Pancreas (tissue), 10 donors: Measurements from ENCODE around the gene SLC16A10. TPM values are rescaled to one million over a fixed set of nuclear protein-coding genes. Genes with fewer than 3 reads are reported as not detected.
"Not testable (repeated sequence)": the region's sequence is repeated elsewhere in the genome, so short reads cannot be mapped to it uniquely, and the experiment has no call there.

Experiments used
- ATAC-seq, 4 donors: fragments of 200-7000 bp; cut with Tn5 transposase; one replicate each; pipeline versions ENCODE4 v1.8.0 to v1.9.1; 2020; ENCODE audit warnings: mild to moderate bottlenecking in 4 of 4, moderate library complexity in 4 of 4
- DNase-seq, 6 donors: peaks; one replicate each; pipeline ENCODE4 v3.0.0-alpha.2; 2020
- FAIRE-seq: peaks from 2 replicates; lab custom pipeline; 2012; peaks lifted over from hg19 to GRCh38; lab: Jason Lieb, UNC
- H3K27ac ChIP-seq, 4 donors: fragments of 200-600 bp; sonication (generic); 1 replicate in 3 of 4; 2 replicates in 1 of 4; pipeline versions ENCODE4 v1.5.0 to v1.8.0; 2020
- H3K27me3 ChIP-seq, 4 donors: fragments of 200-600 bp; one replicate each; pipeline ENCODE4 v1.8.0; 2021
- H3K36me3 ChIP-seq, 3 donors: fragments of 200-600 bp; sonication (generic) in 1 of 3; one replicate each; pipeline versions ENCODE4 v1.5.0 to v1.8.0; 2020 to 2021
- H3K4me1 ChIP-seq, 3 donors: fragments of 200-600 bp; one replicate each; pipeline ENCODE4 v1.8.0; 2021
- H3K4me3 ChIP-seq, 4 donors: fragments of 200-600 bp; sonication (generic) in 2 of 4; one replicate each; pipeline versions ENCODE4 v1.5.0 to v1.8.0; 2020 to 2021
- H3K9me3 ChIP-seq, 4 donors: fragments of 200-600 bp; one replicate each; pipeline ENCODE4 v1.8.0; 2021
- WGBS, 2 donors: extraction: QIAGEN DNeasy Blood & Tissue Kit; methylation state at CpG; one replicate each; pipeline ENCODE4 v1.1.7; 2013; 5-methylcytosine and 5-hydroxymethylcytosine counted together
- intact Hi-C, 3 donors: fragments of 100-400 bp; cut with DNase I; formaldehyde crosslinking; loops; one replicate each; pipeline versions ENCODE4 v1.11.1 to v1.14.2; 2022
- polyA plus RNA-seq, 2 donors: library from polyadenylated mRNA; stranded (reverse); fragments of 200-250 nt; gene quantifications; one replicate each; pipeline ENCODE4 v1.2.3, GENCODE V29; 2013
- total RNA-seq, 6 donors: library from RNA; stranded (reverse); fragmentation: NEBNext Ultra II Directional in 4 of 6; extraction: Animal tissue kit (Norgen Biotek cat#: 25700) in 4 of 6; gene quantifications; one replicate each; pipeline versions ENCODE4 v1.2.1 to v1.2.4, GENCODE V29; 2021 to 2023
- TF ChIP-seq, protein P1 (sequence below), 4 donors: fragments of 200-600 bp; sonication (generic) in 3 of 4; IDR thresholded peaks; one replicate each; pipeline versions ENCODE4 v1.5.0 to v1.8.0; 2021; ENCODE audit warnings: antibody characterized with exemption in 4 of 4
- donor health status: healthy with polysubstance abuse.
- donor health status: DM: no; HTN: no; CAD: no; lungs with moderate emphysema.
- donor health status: DM: no; HTN: no; CAD: no.
- donor health status: control.
- donor health status: control.
- donor health status: Bipolar disorder and iron deficiency.
- donor health status: DM: yes; HTN: yes; CAD: no.
- donor health status: DM: no; HTN: no; CAD: no.
- donor health status: DM: no; HTN: no; CAD: no.
- donor health status: DM: yes; HTN: yes; CAD: no.

The SLC16A10 gene
- total and polyA plus RNA-seq, 8 donors: 5.1 to 48.8 (median 30.0) TPM

DNA sequence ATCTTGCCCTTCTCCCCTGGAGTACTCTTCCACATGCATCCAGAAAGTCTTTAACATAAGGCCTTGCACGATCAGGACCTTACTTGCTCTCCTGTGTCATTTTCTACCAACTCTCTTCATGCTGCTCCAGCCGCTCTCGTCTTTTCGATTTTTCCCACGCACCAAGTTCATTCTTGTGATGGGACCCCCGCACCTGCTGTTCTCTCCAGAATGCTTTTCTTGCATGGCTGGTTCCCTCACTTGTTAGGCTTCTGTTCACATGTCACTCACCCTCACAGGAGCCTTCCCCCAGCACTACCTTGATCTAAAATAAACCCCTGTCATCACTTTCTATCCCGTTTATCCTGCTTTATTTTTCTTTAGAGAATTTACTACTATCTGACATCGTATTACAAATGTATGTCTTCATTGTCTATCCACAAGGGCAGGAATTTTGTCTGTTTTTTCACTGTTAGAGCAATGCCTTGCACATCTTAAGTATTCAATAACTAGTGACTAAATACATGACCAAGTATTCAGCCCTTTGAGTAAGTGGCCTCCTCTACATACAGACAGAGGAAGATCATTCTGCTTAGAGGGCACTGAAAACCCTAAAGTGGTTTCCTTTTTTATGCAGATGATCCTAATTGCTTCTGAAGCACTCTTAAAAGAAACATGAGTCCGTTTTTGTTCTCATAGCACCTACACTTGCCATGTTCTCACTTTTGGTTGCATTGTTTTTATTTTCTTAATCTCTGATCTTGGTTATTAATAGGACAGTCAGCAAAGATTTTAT, 166.9 kb downstream of the SLC16A10 start:
- WGBS, 2 donors: 76 to 81% methylated on average over 9 of the region's 9 CpGs
- Histone ChIP-seq H3K4me3 (no peak overlapping the region), H3K4me1 (peaks cover 0 to 5% (median 0%) of the 10 kb centered on the region in 3 donors), H3K27me3 (no peaks in the 10 kb centered on the region), H3K9me3 (no peaks in the 10 kb centered on the region), H3K36me3 (no peaks in the 10 kb centered on the region), H3K27ac (no peak overlapping the region)
- DNase-seq (no peak), FAIRE-seq (no peak), ATAC-seq (no peak)
- TF ChIP-seq, protein P1, sequence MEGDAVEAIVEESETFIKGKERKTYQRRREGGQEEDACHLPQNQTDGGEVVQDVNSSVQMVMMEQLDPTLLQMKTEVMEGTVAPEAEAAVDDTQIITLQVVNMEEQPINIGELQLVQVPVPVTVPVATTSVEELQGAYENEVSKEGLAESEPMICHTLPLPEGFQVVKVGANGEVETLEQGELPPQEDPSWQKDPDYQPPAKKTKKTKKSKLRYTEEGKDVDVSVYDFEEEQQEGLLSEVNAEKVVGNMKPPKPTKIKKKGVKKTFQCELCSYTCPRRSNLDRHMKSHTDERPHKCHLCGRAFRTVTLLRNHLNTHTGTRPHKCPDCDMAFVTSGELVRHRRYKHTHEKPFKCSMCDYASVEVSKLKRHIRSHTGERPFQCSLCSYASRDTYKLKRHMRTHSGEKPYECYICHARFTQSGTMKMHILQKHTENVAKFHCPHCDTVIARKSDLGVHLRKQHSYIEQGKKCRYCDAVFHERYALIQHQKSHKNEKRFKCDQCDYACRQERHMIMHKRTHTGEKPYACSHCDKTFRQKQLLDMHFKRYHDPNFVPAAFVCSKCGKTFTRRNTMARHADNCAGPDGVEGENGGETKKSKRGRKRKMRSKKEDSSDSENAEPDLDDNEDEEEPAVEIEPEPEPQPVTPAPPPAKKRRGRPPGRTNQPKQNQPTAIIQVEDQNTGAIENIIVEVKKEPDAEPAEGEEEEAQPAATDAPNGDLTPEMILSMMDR (IDR thresholded peaks at IDR 0.05): no peak
- intact Hi-C loops: loop anchor here in 1 of 3 donors (10.0 kb wide), 1 partner anchor 371 kb away; no protein-coding TSS in a partner anchor

- no peak overlapping the region for H3K4me3 ChIP-seq
- no peaks in the 10 kb centered on the region for H3K27me3 ChIP-seq
- intact Hi-C loops: loop anchor here in 1 of 3 donors (10.0 kb wide), 1 partner anchor 370 kb away; no protein-coding TSS in a partner anchor
- WGBS, 2 donors: 90 to 92% methylated on average over 6 of the region's 6 CpGs
- H3K4me1 ChIP-seq: peaks cover 0 to 5% (median 0%) of the 10 kb centered on the region in 3 donors
- TF ChIP-seq, protein P1 (IDR thresholded peaks at IDR 0.05): no peak
- no peaks in the 10 kb centered on the region for H3K9me3 ChIP-seq
- DNase-seq: no peak
- H3K36me3 ChIP-seq: no peaks in the 10 kb centered on the region
- no peak overlapping the region for H3K27ac ChIP-seq
- ATAC-seq: no peak
- FAIRE-seq: no peak
Measured at GRCh38 chr6:111254779-111255166, 167.5 kb downstream of the SLC16A10 start.

- ATAC-seq, DNase-seq, H3K27me3 ChIP-seq, H3K27ac ChIP-seq, H3K4me3 ChIP-seq, H3K9me3 ChIP-seq, H3K36me3 ChIP-seq, FAIRE-seq, H3K4me1 ChIP-seq: not testable (repeated sequence)
- 1 to 6% methylated on average over 2 of the region's 2 CpGs for WGBS, 2 donors
- intact Hi-C loops: loop anchor here in 1 of 3 donors (10.0 kb wide), 1 partner anchor 369 kb away; no protein-coding TSS in a partner anchor
Measured at GRCh38 chr6:111255838-111256237, 168.5 kb downstream of the SLC16A10 start.

- intact Hi-C loops: loop anchor here in 1 of 3 donors (10.0 kb wide), 1 partner anchor 368 kb away; no protein-coding TSS in a partner anchor
- DNase-seq: no peak
- no peak overlapping the region for H3K4me3 ChIP-seq
- H3K27me3 ChIP-seq: no peaks in the 10 kb centered on the region
- TF ChIP-seq, protein P1 (IDR thresholded peaks at IDR 0.05): no peak
- no peak for ATAC-seq
- H3K4me1 ChIP-seq: peaks cover 0 to 5% (median 5%) of the 10 kb centered on the region in 3 donors
- H3K27ac ChIP-seq: no peak overlapping the region
- FAIRE-seq: no peak
- H3K36me3 ChIP-seq: no peaks in the 10 kb centered on the region
- H3K9me3 ChIP-seq: no peaks in the 10 kb centered on the region
Measured at GRCh38 chr6:111256646-111257045, 169.3 kb downstream of the SLC16A10 start.

DNA sequence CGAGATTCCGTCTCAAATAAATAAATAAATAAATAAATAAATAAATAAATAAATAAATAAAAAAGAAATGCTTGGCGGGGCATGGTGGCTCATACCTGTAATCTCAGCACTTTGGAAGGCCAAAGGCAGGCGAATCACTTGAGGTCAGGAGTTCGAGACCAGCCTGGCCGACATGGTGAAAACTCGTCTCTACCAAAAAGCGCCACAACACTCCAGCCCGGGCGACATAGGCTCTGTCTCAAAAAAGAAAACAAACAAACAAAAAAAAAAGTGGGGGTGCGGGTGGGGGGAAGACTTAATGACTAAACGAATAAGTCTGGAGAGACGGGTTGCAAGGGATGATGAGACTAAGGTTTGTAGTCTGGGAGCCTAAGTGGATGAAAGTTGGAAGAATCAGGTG, 170.7 kb downstream of the SLC16A10 start:
- no peak for DNase-seq
- no peak for ATAC-seq
- Histone ChIP-seq H3K27me3 (no peaks in the 10 kb centered on the region), H3K4me3 (no peak overlapping the region), H3K27ac (no peak overlapping the region), H3K36me3 (no peaks in the 10 kb centered on the region), H3K9me3 (no peaks in the 10 kb centered on the region), H3K4me1 (peaks cover 0 to 5% (median 5%) of the 10 kb centered on the region in 3 donors)
- TF ChIP-seq, protein P1 (IDR thresholded peaks at IDR 0.05): no peak
- WGBS, 2 donors: 83 to 91% methylated on average over 13 of the region's 13 CpGs
- no peak for FAIRE-seq
- intact Hi-C loops: loop anchor here in 1 of 3 donors (10.0 kb wide), 1 partner anchor 367 kb away; no protein-coding TSS in a partner anchor
